SK-N-SH treated with all-trans-retinoic acid at 6 μM for 48 hours (cell line): ENCODE data around the gene PNPO.

Source experiments
- ATAC-seq: fragments of 200-7000 bp; cut with Tn5 transposase; 3 replicates; pipeline ENCODE4 v1.9.1; 2020; ENCODE audit warnings: mild to moderate bottlenecking, moderate library complexity
- ARNTL ChIP-seq: fragments of 450-650 bp; formaldehyde crosslinking; IDR thresholded peaks from 2 replicates; pipeline ENCODE4 v1.5.0; 2020; ENCODE audit warnings: low read depth, mild to moderate bottlenecking, moderate library complexity, borderline replicate concordance
- BACH2 ChIP-seq: fragments of 250-450 bp; sonication (Bioruptor Pico); IDR thresholded peaks from 2 replicates; pipeline ENCODE4 v1.9.0; 2021; ENCODE audit warnings: mild to moderate bottlenecking, borderline replicate concordance
- CREB5 ChIP-seq: fragments of 250-450 bp; sonication (Bioruptor Pico); IDR thresholded peaks from 2 replicates; pipeline ENCODE4 v1.5.1; 2020; ENCODE audit warnings: low read depth, mild to moderate bottlenecking, moderate library complexity
- CSDC2 ChIP-seq: fragments of 250-450 bp; sonication (Bioruptor Pico); IDR thresholded peaks from 2 replicates; pipeline ENCODE4 v1.5.0; 2020; ENCODE audit warnings: mild to moderate bottlenecking, moderate library complexity
- ESRRG ChIP-seq: fragments of 250-450 bp; sonication (Bioruptor Pico); IDR thresholded peaks from 2 replicates; pipeline ENCODE4 v1.6.1; 2021; ENCODE audit warnings: mild to moderate bottlenecking
- GLIS3 ChIP-seq: fragments of 250-450 bp; sonication (Bioruptor Pico); IDR thresholded peaks from 2 replicates; pipeline ENCODE4 v1.5.0; 2020; ENCODE audit warnings: mild to moderate bottlenecking, moderate library complexity
- OSR1 ChIP-seq: fragments of 250-450 bp; sonication (Bioruptor Pico); IDR thresholded peaks from 2 replicates; pipeline ENCODE4 v1.8.0; 2022; ENCODE audit warnings: moderate library complexity, mild to moderate bottlenecking, inconsistent platforms
- PATZ1 ChIP-seq: fragments of 250-450 bp; sonication (Bioruptor Pico); IDR thresholded peaks from 2 replicates; pipeline ENCODE4 v1.8.0; 2020; ENCODE audit warnings: mild to moderate bottlenecking, moderate library complexity, borderline replicate concordance
- POU6F1 ChIP-seq: fragments of 250-450 bp; sonication (Bioruptor Pico); IDR thresholded peaks from 2 replicates; pipeline ENCODE4 v1.8.0; 2021; ENCODE audit warnings: low read depth, mild to moderate bottlenecking, moderate library complexity, borderline replicate concordance
- PPARA ChIP-seq: fragments of 250-450 bp; sonication (Bioruptor Pico); IDR thresholded peaks from 2 replicates; pipeline ENCODE4 v1.5.0; 2020; ENCODE audit warnings: mild to moderate bottlenecking, borderline replicate concordance
- RARB ChIP-seq: fragments of 250-450 bp; sonication (Bioruptor Pico); IDR thresholded peaks from 2 replicates; pipeline ENCODE4 v1.8.0; 2021; ENCODE audit warnings: mild to moderate bottlenecking, moderate library complexity
- SNAI2 ChIP-seq: fragments of 250-450 bp; sonication (Bioruptor Pico); IDR thresholded peaks from 2 replicates; pipeline ENCODE4 v1.5.0; 2020; ENCODE audit warnings: mild to moderate bottlenecking, moderate library complexity
- TCF4 ChIP-seq: fragments of 250-450 bp; sonication (Bioruptor Pico); IDR thresholded peaks from 2 replicates; pipeline ENCODE4 v1.8.0; 2021; ENCODE audit warnings: mild to moderate bottlenecking, moderate library complexity, borderline replicate concordance
- TOX ChIP-seq: fragments of 250-450 bp; sonication (Bioruptor Pico); IDR thresholded peaks from 2 replicates; pipeline ENCODE4 v1.8.0; 2021; ENCODE audit warnings: mild to moderate bottlenecking, moderate library complexity, borderline replicate concordance
- TSHZ2 ChIP-seq: fragments of 250-450 bp; sonication (Bioruptor Pico); IDR thresholded peaks from 2 replicates; pipeline ENCODE4 v1.5.0; 2020; ENCODE audit warnings: mild to moderate bottlenecking, moderate library complexity
- ZC3H10 ChIP-seq: fragments of 250-450 bp; sonication (Bioruptor Pico); IDR thresholded peaks from 2 replicates; pipeline ENCODE4 v1.5.1; 2021; ENCODE audit warnings: mild to moderate bottlenecking, moderate library complexity
- ZFP3 ChIP-seq: fragments of 250-450 bp; sonication (Bioruptor Pico); IDR thresholded peaks from 2 replicates; pipeline ENCODE4 v1.5.0; 2020; ENCODE audit warnings: mild to moderate bottlenecking, moderate library complexity
- ZFP30 ChIP-seq: fragments of 450-650 bp; formaldehyde crosslinking; IDR thresholded peaks from 2 replicates; pipeline ENCODE4 v1.5.0; 2022; ENCODE audit warnings: mild to moderate bottlenecking, moderate library complexity
- ZNF70 ChIP-seq: fragments of 450-650 bp; formaldehyde crosslinking; IDR thresholded peaks from 2 replicates; pipeline ENCODE4 v1.5.0; 2020; ENCODE audit warnings: mild to moderate bottlenecking, moderate library complexity
- ZNF8 ChIP-seq: fragments of 450-650 bp; formaldehyde crosslinking; IDR thresholded peaks from 2 replicates; pipeline ENCODE4 v1.5.0; 2020; ENCODE audit warnings: mild to moderate bottlenecking, moderate library complexity

Gene PNPO

GRCh38 chr17:47945080-47945479, 3.7 kb downstream of the PNPO start:
- no peak for ATAC-seq
- TF ChIP-seq ZNF8 (CRISPR knock-in tag) = no peak

GRCh38 chr17:47945529-47946508, 4.4 kb downstream of the PNPO start:
- ATAC-seq = no peak
- TF ChIP-seq CREB5 (no peak), ESRRG (no peak), ZFP3 (CRISPR knock-in tag) (no peak), ZFP30 (CRISPR knock-in tag) (no peak), GLIS3 (CRISPR knock-in tag) (no peak), RARB (CRISPR knock-in tag) (no peak)
- TF ChIP-seq, all 23 proteins: peak for 0

- TF ChIP-seq ZFP3 (CRISPR knock-in tag) = no peak
- TF ChIP-seq PATZ1 = no peak
- no peak for TF ChIP-seq CSDC2 (CRISPR knock-in tag)
- TF ChIP-seq GLIS3 (CRISPR knock-in tag) = no peak
- TF ChIP-seq POU6F1 (CRISPR knock-in tag) = no peak
- TF ChIP-seq SNAI2 (CRISPR knock-in tag) = no peak
- no peak for TF ChIP-seq ZNF70 (CRISPR knock-in tag)
- TF ChIP-seq ZC3H10 (CRISPR knock-in tag) = no peak
- TF ChIP-seq TSHZ2 (CRISPR knock-in tag) = no peak
- no peak for TF ChIP-seq TCF4 (CRISPR knock-in tag)
- no peak for TF ChIP-seq RARB (CRISPR knock-in tag)
- TF ChIP-seq TOX (CRISPR knock-in tag) = no peak
- TF ChIP-seq BACH2 (CRISPR knock-in tag) = no peak
- no peak for TF ChIP-seq OSR1 (CRISPR knock-in tag)
- TF ChIP-seq PPARA (CRISPR knock-in tag) = no peak
- no peak for TF ChIP-seq CREB5
- TF ChIP-seq ZNF8 (CRISPR knock-in tag) = no peak
- TF ChIP-seq ARNTL = no peak
- no peak for ATAC-seq
Measured at GRCh38 chr17:47946516-47946915, 5.1 kb downstream of the PNPO start.
